ENCODE measurements around the gene CIAO3. TPM values are rescaled to one million over a fixed set of nuclear protein-coding genes. Genes with fewer than 3 reads are reported as not detected.

Gene CIAO3
- total and polyA plus RNA-seq, 2 donors (not counting 1 experiment from before 2014, with no cell fraction given) = 59.4 to 68.4 TPM

GRCh38 chr16:711548-712320, 29.1 kb downstream of the CIAO3 start:
- Histone ChIP-seq H3K4me2 (replicated peaks; ENCODE audit: low read depth, low read length, poor library complexity, severe bottlenecking) (no peak overlapping the region), H2AFZ (ENCODE audit: insufficient read depth, low read depth, low read length, poor library complexity, severe bottlenecking) (no peak overlapping the region), H3K4me3 (ENCODE audit: control extremely low read depth in 1 of 5, extremely low read depth in 1 of 5, insufficient read depth in 1 of 5, low read depth in 2 of 5, low read length in 4 of 5) (no peak overlapping the region), H3K9me3 (ENCODE audit: control extremely low read depth in 1 of 3, control insufficient read depth in 2 of 3, insufficient read depth in 1 of 3, low read length in 2 of 3) (peaks cover 0 to 20% (median 0%) of the 10 kb centered on the region in 3 donors), H3K4me1 (ENCODE audit: control insufficient read depth in 2 of 2, insufficient read depth in 2 of 2, low read length in 2 of 2) (peaks cover 14 to 20% of the 10 kb centered on the region in 2 donors), H3K27ac (ENCODE audit: low read length in 2 of 2) (no peak overlapping the region), H3K36me3 (replicated peaks in 1 of 2; ENCODE audit: control extremely low read depth in 1 of 2, control insufficient read depth in 1 of 2, extremely low read depth in 1 of 2, insufficient read depth in 2 of 2, low read length in 1 of 2) (no peaks in the 10 kb centered on the region), H3K27me3 (replicated peaks in 1 of 4; ENCODE audit: control extremely low read depth in 1 of 4, control insufficient read depth in 3 of 4, insufficient read depth in 4 of 4, low read length in 3 of 4) (peaks cover 0 to 73% (median 33%) of the 10 kb centered on the region in 4 experiments), H3K9ac (ENCODE audit: low read length) (no peak overlapping the region), H3K79me2 (ENCODE audit: control insufficient read depth, insufficient read depth, low read length) (no peaks in the 10 kb centered on the region), H4K20me1 (ENCODE audit: control insufficient read depth, insufficient read depth, low read length, poor library complexity, severe bottlenecking) (peaks cover 5% of the 10 kb centered on the region)
- DNase-seq = peak; percentile 84
- H3K9me3 Mint-ChIP-seq (ENCODE audit: insufficient read depth) = no peaks in the 10 kb centered on the region
- peaks cover 4% of the 10 kb centered on the region for H3K4me1 Mint-ChIP-seq
- TF ChIP-seq EZH2 (IDR thresholded peaks at IDR 0.05; ENCODE audit: borderline replicate concordance, insufficient read depth, low read depth, low read length, poor library complexity, severe bottlenecking) = no peak
- TF ChIP-seq CTCF (IDR thresholded peaks at IDR 0.05) = peak; percentile 98
- peak; percentile 64 for ATAC-seq (ENCODE audit: low read depth)
- 11% methylated on average over 9 of the region's 25 CpGs for WGBS (ENCODE audit: insufficient coverage)
- H3K4me3 Mint-ChIP-seq = no peak overlapping the region
- intact Hi-C loops (cut with micrococcal nuclease) = loop anchor here (1.0 to 2.0 kb wide), 3 partner anchors 30 to 391 kb away; no protein-coding TSS in a partner anchor
- CTCF ChIA-PET = interaction anchor here (0.6 to 7.6 kb wide), 21 partner anchors 9 to 392 kb away, joined by 3 to 94 read pairs (median 4); partner anchors contain the start of genes ANTKMT, CHTF18, CIAO3 and RPUSD1
- H3K27ac Mint-ChIP-seq = no peak overlapping the region
- POLR2A ChIA-PET = no interaction called here
- peaks cover 26% of the 10 kb centered on the region for H3K27me3 Mint-ChIP-seq

GRCh38 chr16:711084-711483, 29.7 kb downstream of the CIAO3 start:
- H2AFZ ChIP-seq (ENCODE audit: insufficient read depth, low read depth, low read length, poor library complexity, severe bottlenecking) = no peak overlapping the region
- intact Hi-C loops (cut with micrococcal nuclease) = loop anchor here (1.0 to 2.0 kb wide), 3 partner anchors 30 to 392 kb away; no protein-coding TSS in a partner anchor
- no peaks in the 10 kb centered on the region for H3K79me2 ChIP-seq (ENCODE audit: control insufficient read depth, insufficient read depth, low read length)
- peaks cover 0 to 73% (median 34%) of the 10 kb centered on the region in 4 experiments for H3K27me3 ChIP-seq (replicated peaks in 1 of 4; ENCODE audit: control extremely low read depth in 1 of 4, control insufficient read depth in 3 of 4, insufficient read depth in 4 of 4, low read length in 3 of 4)
- H3K9me3 ChIP-seq (ENCODE audit: control extremely low read depth in 1 of 3, control insufficient read depth in 2 of 3, insufficient read depth in 1 of 3, low read length in 2 of 3) = peaks cover 0 to 19% (median 0%) of the 10 kb centered on the region in 3 donors
- H3K36me3 ChIP-seq (replicated peaks in 1 of 2; ENCODE audit: control extremely low read depth in 1 of 2, control insufficient read depth in 1 of 2, extremely low read depth in 1 of 2, insufficient read depth in 2 of 2, low read length in 1 of 2) = no peaks in the 10 kb centered on the region
- 77% methylated on average over 12 of the region's 12 CpGs for WGBS (ENCODE audit: insufficient coverage)
- no peak overlapping the region for H3K27ac ChIP-seq (ENCODE audit: low read length in 2 of 2)
- no peak overlapping the region for H3K27ac Mint-ChIP-seq
- H3K4me1 Mint-ChIP-seq = peaks cover 4% of the 10 kb centered on the region
- ChIA-PET CTCF (interaction anchor here (1.5 to 7.6 kb wide), 3 partner anchors 10 to 74 kb away, joined by 5 to 94 read pairs (median 9); partner anchors contain the start of genes ANTKMT, CHTF18 and RPUSD1), POLR2A (no interaction called here)
- no peak overlapping the region for H3K4me3 ChIP-seq (ENCODE audit: control extremely low read depth in 1 of 5, extremely low read depth in 1 of 5, insufficient read depth in 1 of 5, low read depth in 2 of 5, low read length in 4 of 5)
- H3K4me2 ChIP-seq (replicated peaks; ENCODE audit: low read depth, low read length, poor library complexity, severe bottlenecking) = no peak overlapping the region
- H3K9me3 Mint-ChIP-seq (ENCODE audit: insufficient read depth) = no peaks in the 10 kb centered on the region
- H3K4me1 ChIP-seq (ENCODE audit: control insufficient read depth in 2 of 2, insufficient read depth in 2 of 2, low read length in 2 of 2) = peaks cover 16 to 20% of the 10 kb centered on the region in 2 donors
- no peak for ATAC-seq (ENCODE audit: low read depth)
- H3K9ac ChIP-seq (ENCODE audit: low read length) = no peak overlapping the region
- H3K27me3 Mint-ChIP-seq = peaks cover 26% of the 10 kb centered on the region
- peaks cover under 1% of the 10 kb centered on the region for H4K20me1 ChIP-seq (ENCODE audit: control insufficient read depth, insufficient read depth, low read length, poor library complexity, severe bottlenecking)
- H3K4me3 Mint-ChIP-seq = no peak overlapping the region
- no peak for TF ChIP-seq EZH2 (IDR thresholded peaks at IDR 0.05; ENCODE audit: borderline replicate concordance, insufficient read depth, low read depth, low read length, poor library complexity, severe bottlenecking)
- DNase-seq = no peak
